Measurements from ENCODE around the gene FAM43B. TPM values are rescaled to one million over a fixed set of nuclear protein-coding genes. Genes with fewer than 3 reads are reported as not detected.

FAM43B gene
- total RNA-seq, 2 experiments from 2014 or later, result not detected

- H3K27ac ChIP-seq (ENCODE audit: low read depth in 1 of 2, low read length in 2 of 2), result no peak overlapping the region
- H3K4me1 Mint-ChIP-seq (ENCODE audit: low read depth), result no peaks in the 10 kb centered on the region
- POLR2A ChIA-PET, result no interaction called here
- H3K9me3 ChIP-seq (ENCODE audit: control insufficient read depth in 1 of 2, insufficient read depth in 1 of 2, low read length in 2 of 2), result no peaks in the 10 kb centered on the region
- DNase-seq (no peak), ATAC-seq (ENCODE audit: poor library complexity) (no peak)
- CTCF ChIA-PET, result no interaction called here
- TF ChIP-seq CTCF (IDR thresholded peaks at IDR 0.05), result no peak
- peaks cover 13 to 33% of the 10 kb centered on the region in 2 experiments for H3K27me3 ChIP-seq (ENCODE audit: control insufficient read depth in 1 of 2, insufficient read depth in 2 of 2, low read length in 2 of 2)
- H3K4me1 ChIP-seq (ENCODE audit: insufficient read depth, low read length), result no peaks in the 10 kb centered on the region
- H3K9me3 Mint-ChIP-seq, result no peaks in the 10 kb centered on the region
- intact Hi-C loops (cut with DNase I, micrococcal nuclease), result no loop called here
- no peak overlapping the region for H3K4me3 Mint-ChIP-seq
- H3K36me3 ChIP-seq (ENCODE audit: insufficient read depth, low read length), result no peaks in the 10 kb centered on the region
- H3K27me3 Mint-ChIP-seq, result peaks cover 41% of the 10 kb centered on the region
- H3K4me3 ChIP-seq (ENCODE audit: low read length), result no peak overlapping the region
- no peaks in the 10 kb centered on the region for H3K36me3 Mint-ChIP-seq (ENCODE audit: low read depth)
- H3K27ac Mint-ChIP-seq, result no peak overlapping the region
Observed at GRCh38 chr1:20558191-20558590, 5.8 kb downstream of the FAM43B start.

GRCh38 chr1:20560966-20561365 lies 8.6 kb downstream of the FAM43B start:
- no peaks in the 10 kb centered on the region for H3K36me3 ChIP-seq (ENCODE audit: insufficient read depth, low read length)
- H3K36me3 Mint-ChIP-seq (ENCODE audit: low read depth), result no peaks in the 10 kb centered on the region
- H3K4me1 ChIP-seq (ENCODE audit: insufficient read depth, low read length), result no peaks in the 10 kb centered on the region
- H3K27ac ChIP-seq (ENCODE audit: low read depth in 1 of 2, low read length in 2 of 2), result no peak overlapping the region
- no peak overlapping the region for H3K4me3 Mint-ChIP-seq
- peaks cover 52% of the 10 kb centered on the region for H3K27me3 Mint-ChIP-seq
- H3K9me3 ChIP-seq (ENCODE audit: control insufficient read depth in 1 of 2, insufficient read depth in 1 of 2, low read length in 2 of 2), result no peaks in the 10 kb centered on the region
- intact Hi-C loops (cut with DNase I, micrococcal nuclease), result no loop called here
- no peaks in the 10 kb centered on the region for H3K9me3 Mint-ChIP-seq
- ChIA-PET CTCF (no interaction called here), POLR2A (no interaction called here)
- no peak for TF ChIP-seq CTCF (IDR thresholded peaks at IDR 0.05)
- H3K4me3 ChIP-seq (ENCODE audit: low read length), result no peak overlapping the region
- peaks cover 2 to 16% of the 10 kb centered on the region in 2 experiments for H3K27me3 ChIP-seq (ENCODE audit: control insufficient read depth in 1 of 2, insufficient read depth in 2 of 2, low read length in 2 of 2)
- H3K27ac Mint-ChIP-seq, result no peak overlapping the region
- no peak for ATAC-seq (ENCODE audit: poor library complexity)
- DNase-seq, result no peak
- no peaks in the 10 kb centered on the region for H3K4me1 Mint-ChIP-seq (ENCODE audit: low read depth)

- no peak overlapping the region for H3K27ac Mint-ChIP-seq
- no peak for ATAC-seq (ENCODE audit: poor library complexity)
- ChIA-PET CTCF (no interaction called here), POLR2A (no interaction called here)
- no peaks in the 10 kb centered on the region for H3K36me3 ChIP-seq (ENCODE audit: insufficient read depth, low read length)
- H3K9me3 Mint-ChIP-seq, result no peaks in the 10 kb centered on the region
- H3K27ac ChIP-seq (ENCODE audit: low read depth in 1 of 2, low read length in 2 of 2), result no peak overlapping the region
- H3K4me3 Mint-ChIP-seq, result no peak overlapping the region
- peaks cover 74% of the 10 kb centered on the region for H3K27me3 Mint-ChIP-seq
- H3K4me3 ChIP-seq (ENCODE audit: low read length), result no peak overlapping the region
- H3K36me3 Mint-ChIP-seq (ENCODE audit: low read depth), result no peaks in the 10 kb centered on the region
- no peak for DNase-seq
- H3K27me3 ChIP-seq (ENCODE audit: control insufficient read depth in 1 of 2, insufficient read depth in 2 of 2, low read length in 2 of 2), result peaks cover 11 to 14% of the 10 kb centered on the region in 2 experiments
- no peaks in the 10 kb centered on the region for H3K4me1 Mint-ChIP-seq (ENCODE audit: low read depth)
- intact Hi-C loops (cut with DNase I, micrococcal nuclease), result no loop called here
- no peaks in the 10 kb centered on the region for H3K4me1 ChIP-seq (ENCODE audit: insufficient read depth, low read length)
- no peaks in the 10 kb centered on the region for H3K9me3 ChIP-seq (ENCODE audit: control insufficient read depth in 1 of 2, insufficient read depth in 1 of 2, low read length in 2 of 2)
- TF ChIP-seq CTCF (IDR thresholded peaks at IDR 0.05), result no peak
Observed at GRCh38 chr1:20565234-20565633, 12.9 kb downstream of the FAM43B start.

All from CD4-positive, alpha-beta T cell (primary cell).